NCI-H748 (cell line): ENCODE data around the gene UNC45B.
"Not testable (repeated sequence)": the region's sequence is repeated elsewhere in the genome, so short reads cannot be mapped to it uniquely, and the experiment has no call there.

Experiments used
- DNase-seq: peaks from one replicate; lab custom pipeline; 2025; ENCODE audit not compliant: unreplicated experiment; lab: John Stamatoyannopoulos, UW

Gene UNC45B

GRCh38 chr17:35138218-35138617 lies 9.4 kb upstream of the UNC45B start:
- DNase-seq = no peak

GRCh38 chr17:35141681-35142466 lies 5.7 kb upstream of the UNC45B start, which contains the start of gene NLE1:
Gene NLE1, minus strand, starts transcription at chr17:35142303. Its CDS starts 28 bp downstream, at chr17:35142275.
- peak; percentile 83 for DNase-seq

GRCh38 chr17:35142467-35142796 lies 5.2 kb upstream of the UNC45B start:
- no peak for DNase-seq

- no peak for DNase-seq
Observed at GRCh38 chr17:35144840-35145239, 2.8 kb upstream of the UNC45B start.

- DNase-seq = no peak
Observed at GRCh38 chr17:35146214-35146833, 1.3 kb upstream of the UNC45B start.

GRCh38 chr17:35148144-35148543 lies 527 bp downstream of the UNC45B start:
- no peak for DNase-seq

- no peak for DNase-seq
Observed at GRCh38 chr17:35149941-35150340, 2.3 kb downstream of the UNC45B start.

GRCh38 chr17:35151080-35151479 lies 3.5 kb downstream of the UNC45B start:
- DNase-seq = not testable (repeated sequence)

- no peak for DNase-seq
Observed at GRCh38 chr17:35152421-35153140, 5.0 kb downstream of the UNC45B start.

GRCh38 chr17:35154196-35155165 lies 6.9 kb downstream of the UNC45B start:
- DNase-seq = no peak

GRCh38 chr17:35155246-35155645 lies 7.6 kb downstream of the UNC45B start:
- DNase-seq = no peak

GRCh38 chr17:35159940-35160339 lies 12.3 kb downstream of the UNC45B start:
- DNase-seq = no peak

GRCh38 chr17:35160354-35161201 lies 13.0 kb downstream of the UNC45B start:
- DNase-seq = no peak

GRCh38 chr17:35161281-35161761 lies 13.7 kb downstream of the UNC45B start:
- no peak for DNase-seq

GRCh38 chr17:35162755-35163154 lies 15.1 kb downstream of the UNC45B start:
- DNase-seq = no peak

- DNase-seq = no peak
Observed at GRCh38 chr17:35163886-35164285, 16.3 kb downstream of the UNC45B start.

- no peak for DNase-seq
Observed at GRCh38 chr17:35164716-35165115, 17.1 kb downstream of the UNC45B start.

GRCh38 chr17:35166526-35166925 lies 18.9 kb downstream of the UNC45B start:
- DNase-seq = no peak

GRCh38 chr17:35167046-35167445 lies 19.4 kb downstream of the UNC45B start:
- DNase-seq = no peak

GRCh38 chr17:35167666-35168065 lies 20.0 kb downstream of the UNC45B start:
- no peak for DNase-seq
